Omental fat pad (tissue), 4 donors: Measurements from ENCODE around the gene KCNT1. TPM values are rescaled to one million over a fixed set of nuclear protein-coding genes. Genes with fewer than 3 reads are reported as not detected.

ENCODE experiments used
- ATAC-seq: fragments of 150-250 bp; one replicate; pipeline ENCODE4 v1.9.1; 2016; ENCODE audit warnings: mild to moderate bottlenecking, moderate library complexity; ENCODE audit not compliant: low FRiP score
- DNase-seq: peaks from one replicate; pipeline ENCODE4 v3.0.0-alpha.2; 2019; ENCODE audit warnings: low spot score
- total RNA-seq, 4 donors: library from RNA; depleted of rRNA; stranded (reverse); fragments of >200 nt; gene quantifications; one replicate each; pipeline ENCODE4 v1.1.0, GENCODE V29; 2016
- TF ChIP-seq, protein P1 (sequence below), 3 donors: fragments of 450-650 bp; IDR thresholded peaks; one replicate each; pipeline ENCODE4 v1.5.1; 2016 to 2017; ENCODE audit warnings: antibody characterized with exemption in 3 of 3, mild to moderate bottlenecking in 3 of 3, moderate library complexity in 2 of 3

The KCNT1 gene
- total RNA-seq, 4 donors from 2014 or later = 0.24 to 0.95 TPM; not detected in 2

DNA sequence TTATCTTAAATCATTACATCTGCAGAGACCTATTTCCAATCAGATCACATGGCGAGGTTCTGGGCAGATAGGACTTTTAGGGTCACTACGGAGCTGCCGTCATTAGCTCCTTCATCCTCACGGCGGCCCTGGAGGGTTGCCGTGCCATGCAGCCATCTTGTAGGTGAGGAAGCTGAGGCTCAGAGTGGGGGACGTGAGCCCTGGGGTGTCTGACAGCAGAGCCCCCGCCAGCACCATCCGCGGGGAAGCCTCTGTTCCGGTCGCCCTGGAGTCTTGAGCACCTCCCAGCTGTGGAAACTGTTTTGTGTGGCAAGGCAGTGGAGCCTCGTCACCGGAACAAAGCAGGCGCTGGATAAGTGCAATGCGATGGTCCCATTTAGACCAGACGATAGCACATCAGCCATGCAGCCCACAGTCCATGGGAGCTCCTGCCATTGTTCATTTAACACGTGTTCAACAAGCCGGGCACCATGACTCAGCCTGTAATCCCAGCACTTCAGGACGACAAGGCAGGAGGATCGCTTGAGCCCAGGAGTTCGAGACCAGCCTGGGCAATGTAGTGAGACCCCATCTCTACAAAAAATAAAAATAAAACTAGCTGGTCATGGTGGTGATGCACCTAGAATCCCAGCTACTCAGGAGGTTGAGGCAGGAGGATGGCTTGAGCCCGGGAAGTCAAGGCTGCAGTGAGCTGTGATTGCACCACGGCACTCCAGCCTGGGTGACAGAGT is 61.9 kb downstream of the KCNT1 start:
- TF ChIP-seq, protein P1, sequence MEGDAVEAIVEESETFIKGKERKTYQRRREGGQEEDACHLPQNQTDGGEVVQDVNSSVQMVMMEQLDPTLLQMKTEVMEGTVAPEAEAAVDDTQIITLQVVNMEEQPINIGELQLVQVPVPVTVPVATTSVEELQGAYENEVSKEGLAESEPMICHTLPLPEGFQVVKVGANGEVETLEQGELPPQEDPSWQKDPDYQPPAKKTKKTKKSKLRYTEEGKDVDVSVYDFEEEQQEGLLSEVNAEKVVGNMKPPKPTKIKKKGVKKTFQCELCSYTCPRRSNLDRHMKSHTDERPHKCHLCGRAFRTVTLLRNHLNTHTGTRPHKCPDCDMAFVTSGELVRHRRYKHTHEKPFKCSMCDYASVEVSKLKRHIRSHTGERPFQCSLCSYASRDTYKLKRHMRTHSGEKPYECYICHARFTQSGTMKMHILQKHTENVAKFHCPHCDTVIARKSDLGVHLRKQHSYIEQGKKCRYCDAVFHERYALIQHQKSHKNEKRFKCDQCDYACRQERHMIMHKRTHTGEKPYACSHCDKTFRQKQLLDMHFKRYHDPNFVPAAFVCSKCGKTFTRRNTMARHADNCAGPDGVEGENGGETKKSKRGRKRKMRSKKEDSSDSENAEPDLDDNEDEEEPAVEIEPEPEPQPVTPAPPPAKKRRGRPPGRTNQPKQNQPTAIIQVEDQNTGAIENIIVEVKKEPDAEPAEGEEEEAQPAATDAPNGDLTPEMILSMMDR (IDR thresholded peaks at IDR 0.05) = no peak
- no peak for ATAC-seq
- DNase-seq = no peak

DNA sequence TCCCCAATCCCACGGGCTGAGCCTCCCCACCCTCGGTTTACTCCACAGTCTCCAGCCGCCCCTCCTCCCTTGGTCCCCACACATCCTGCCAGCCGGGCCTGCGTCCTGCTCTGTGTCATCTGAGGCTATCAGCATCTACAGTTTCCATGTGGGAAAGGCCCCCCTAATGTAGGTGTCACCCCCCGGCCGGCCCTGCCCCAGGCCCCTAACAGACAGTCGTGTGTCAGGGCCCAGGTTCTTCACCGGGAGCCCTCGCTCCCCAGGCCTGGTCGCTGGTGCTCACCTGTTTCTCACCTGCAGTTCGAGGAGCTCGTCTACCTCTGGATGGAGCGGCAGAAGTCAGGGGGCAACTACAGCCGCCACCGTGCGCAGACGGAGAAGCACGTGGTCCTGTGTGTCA is 62.7 kb downstream of the KCNT1 start:
- no peak for DNase-seq

DNA sequence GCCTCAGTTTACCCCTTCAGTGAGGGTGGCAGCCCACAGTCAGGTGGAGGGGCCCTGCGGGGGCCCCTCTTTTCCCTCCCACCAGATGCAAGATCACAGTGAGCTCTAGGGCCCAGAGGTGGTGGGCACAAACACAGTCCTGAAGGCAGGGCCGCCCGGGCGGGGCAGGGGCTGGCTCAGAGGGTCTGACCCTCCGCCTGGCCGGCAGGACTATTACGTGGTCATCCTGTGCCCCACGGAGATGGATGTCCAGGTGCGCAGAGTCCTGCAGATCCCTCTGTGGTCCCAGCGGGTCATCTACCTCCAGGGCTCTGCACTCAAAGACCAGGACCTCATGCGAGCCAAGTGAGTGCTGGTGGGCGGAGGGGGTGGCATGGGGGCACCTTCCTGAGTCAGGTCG is 63.4 kb downstream of the KCNT1 start:
- no peak for DNase-seq
- TF ChIP-seq, protein P1 (IDR thresholded peaks at IDR 0.05) = no peak
- ATAC-seq = no peak

More for the DNA sequence above, 62.7 kb downstream of the KCNT1 start:
- TF ChIP-seq, protein P1 (IDR thresholded peaks at IDR 0.05) = no peak
- no peak for ATAC-seq

DNA sequence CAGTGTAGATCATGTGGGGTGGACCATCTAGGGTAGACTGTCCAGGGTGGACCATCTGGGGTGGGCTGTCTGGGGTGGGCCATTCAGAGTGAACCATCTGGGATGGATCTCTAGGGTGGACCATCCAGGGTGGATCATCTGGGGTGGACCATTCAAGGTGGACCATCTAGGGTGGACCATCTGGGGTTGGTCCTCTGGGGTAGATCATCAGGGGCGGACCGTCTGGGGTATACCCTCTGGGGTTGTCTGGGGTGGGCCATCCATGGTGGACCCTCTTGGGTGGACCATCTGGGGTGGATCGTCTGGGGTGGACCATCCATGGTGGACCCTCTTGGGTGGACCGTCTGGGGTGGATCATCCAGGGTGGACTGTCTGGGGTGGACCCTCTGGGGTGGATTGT is 64.3 kb downstream of the KCNT1 start:
- DNase-seq (no peak), ATAC-seq (no peak)
- TF ChIP-seq, protein P1 (IDR thresholded peaks at IDR 0.05) = no peak

DNA sequence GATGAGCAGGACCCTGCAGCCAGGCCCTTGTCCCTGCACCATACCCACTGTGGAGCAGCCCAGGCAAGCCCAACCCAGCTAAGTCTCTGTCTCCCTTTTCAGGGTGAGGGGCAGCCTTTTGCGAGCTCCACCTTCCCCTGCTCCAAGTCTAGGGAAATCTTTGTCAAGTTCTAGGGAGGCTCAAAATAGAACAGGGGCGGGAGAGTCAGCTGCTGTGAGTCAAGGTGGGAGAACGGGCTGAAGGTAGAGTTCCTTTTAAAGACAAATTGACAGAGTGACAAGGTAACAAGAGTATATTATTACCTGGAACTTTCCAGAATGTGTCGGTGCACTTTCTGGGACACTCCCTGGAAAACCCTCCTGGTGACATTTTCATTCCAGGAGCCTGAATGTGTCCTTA is 64.7 kb downstream of the KCNT1 start:
- DNase-seq (no peak), ATAC-seq (no peak)
- TF ChIP-seq, protein P1 (IDR thresholded peaks at IDR 0.05) = no peak

DNA sequence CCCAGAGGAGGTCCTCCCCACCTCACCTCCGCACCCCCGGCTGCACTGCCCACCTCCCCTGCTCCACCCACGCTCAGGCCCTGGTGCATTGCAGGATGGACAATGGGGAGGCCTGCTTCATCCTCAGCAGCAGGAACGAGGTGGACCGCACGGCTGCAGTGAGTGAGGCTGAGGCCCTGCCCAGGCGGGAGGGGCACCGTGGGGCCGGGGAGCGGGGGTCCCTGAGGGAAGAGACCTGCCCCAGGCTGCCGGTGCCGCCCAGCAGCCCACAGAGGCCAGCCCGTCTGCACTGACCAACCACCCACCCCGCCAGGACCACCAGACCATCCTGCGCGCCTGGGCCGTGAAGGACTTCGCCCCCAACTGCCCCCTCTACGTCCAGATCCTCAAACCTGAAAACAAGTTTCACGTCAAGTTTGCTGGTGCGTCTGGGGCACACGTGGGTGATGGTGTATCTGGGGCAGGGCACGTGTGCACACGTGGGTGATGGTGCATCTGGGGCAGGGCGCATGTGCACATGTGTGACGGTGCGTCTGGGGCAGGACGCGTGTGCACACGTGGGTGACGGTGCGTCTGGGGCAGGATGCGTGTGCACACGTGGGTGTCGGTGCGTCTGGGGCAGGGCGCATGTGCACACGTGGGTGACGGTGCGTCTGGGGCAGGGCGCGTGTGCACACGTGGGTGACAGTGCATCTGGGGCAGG is 66.7 kb downstream of the KCNT1 start:
- TF ChIP-seq, protein P1 (IDR thresholded peaks at IDR 0.05) = no peak
- ATAC-seq = no peak
- DNase-seq = no peak
